Upper lobe of left lung (tissue), 4 donors: ENCODE results near the gene KIAA1958.
"Not testable (repeated sequence)": the region's sequence is repeated elsewhere in the genome, so short reads cannot be mapped to it uniquely, and the experiment has no call there.

Experiments used
- POLR2AphosphoS5 ChIP-seq, 2 donors: sonication (generic); formaldehyde crosslinking; IDR thresholded peaks; one replicate each; pipeline ENCODE4 v1.5.1; 2017; ENCODE audit warnings: antibody characterized with exemption in 2 of 2
- TF ChIP-seq, protein P1 (sequence below), 6 experiments: fragments of 450-650 bp in 4 of 6; fragments of 200-600 bp in 2 of 6; sonication (generic) in 2 of 6; IDR thresholded peaks; one replicate each; pipeline ENCODE4 v1.5.1; 2016 to 2019; ENCODE audit warnings: antibody characterized with exemption in 6 of 6

DNA sequence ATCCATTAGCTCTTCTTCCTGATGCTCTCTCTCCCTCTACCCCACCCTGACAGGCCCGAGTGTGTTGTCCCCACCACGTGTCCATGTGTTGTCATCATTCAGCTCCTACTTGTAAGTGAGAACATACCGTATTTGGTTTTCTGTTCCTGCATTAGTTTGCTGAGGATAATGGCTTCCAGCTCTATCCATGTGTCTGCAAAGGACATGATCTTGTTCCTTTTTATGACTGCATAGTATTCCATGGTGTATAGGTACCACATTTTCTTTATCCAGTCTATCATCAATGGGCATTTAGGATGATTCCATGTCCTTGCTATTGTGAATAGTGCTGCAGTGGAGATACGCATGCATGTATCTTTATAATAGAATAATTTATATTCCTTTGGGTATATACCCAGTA, 186.6 kb downstream of the KIAA1958 start:
- TF ChIP-seq, protein P1, sequence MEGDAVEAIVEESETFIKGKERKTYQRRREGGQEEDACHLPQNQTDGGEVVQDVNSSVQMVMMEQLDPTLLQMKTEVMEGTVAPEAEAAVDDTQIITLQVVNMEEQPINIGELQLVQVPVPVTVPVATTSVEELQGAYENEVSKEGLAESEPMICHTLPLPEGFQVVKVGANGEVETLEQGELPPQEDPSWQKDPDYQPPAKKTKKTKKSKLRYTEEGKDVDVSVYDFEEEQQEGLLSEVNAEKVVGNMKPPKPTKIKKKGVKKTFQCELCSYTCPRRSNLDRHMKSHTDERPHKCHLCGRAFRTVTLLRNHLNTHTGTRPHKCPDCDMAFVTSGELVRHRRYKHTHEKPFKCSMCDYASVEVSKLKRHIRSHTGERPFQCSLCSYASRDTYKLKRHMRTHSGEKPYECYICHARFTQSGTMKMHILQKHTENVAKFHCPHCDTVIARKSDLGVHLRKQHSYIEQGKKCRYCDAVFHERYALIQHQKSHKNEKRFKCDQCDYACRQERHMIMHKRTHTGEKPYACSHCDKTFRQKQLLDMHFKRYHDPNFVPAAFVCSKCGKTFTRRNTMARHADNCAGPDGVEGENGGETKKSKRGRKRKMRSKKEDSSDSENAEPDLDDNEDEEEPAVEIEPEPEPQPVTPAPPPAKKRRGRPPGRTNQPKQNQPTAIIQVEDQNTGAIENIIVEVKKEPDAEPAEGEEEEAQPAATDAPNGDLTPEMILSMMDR (IDR thresholded peaks at IDR 0.05), result not testable (repeated sequence)
- TF ChIP-seq POLR2AphosphoS5 (IDR thresholded peaks at IDR 0.05), result not testable (repeated sequence)
